Ishikawa (cell line): ENCODE data around the gene NFAM1.

Source experiments
- CEBPB ChIP-seq: IDR thresholded peaks from 2 replicates; pipeline ENCODE4 v1.6.1; 2012
- EP300 ChIP-seq: IDR thresholded peaks from 2 replicates; pipeline ENCODE4 v1.6.1; 2012; ENCODE audit warnings: borderline replicate concordance
- TCF12 ChIP-seq: IDR thresholded peaks from 2 replicates; pipeline ENCODE4 v1.6.1; 2012; ENCODE audit warnings: low read depth
- YY1 ChIP-seq: IDR thresholded peaks from 2 replicates; pipeline ENCODE4 v1.6.1; 2012; ENCODE audit warnings: low read depth
- ZBTB7A ChIP-seq: IDR thresholded peaks from 2 replicates; pipeline ENCODE4 v1.6.1; 2012; ENCODE audit warnings: low read depth
- TF ChIP-seq, protein P1 (sequence below): IDR thresholded peaks from 2 replicates; pipeline ENCODE4 v1.6.1; 2012; ENCODE audit warnings: low read depth, mild to moderate bottlenecking
- TF ChIP-seq, protein P2 (sequence below): IDR thresholded peaks from 2 replicates; pipeline ENCODE4 v1.6.1; 2012

GRCh38 chr22:42410708-42411107 is 21.5 kb downstream of the NFAM1 start:
- TF ChIP-seq, protein P1, sequence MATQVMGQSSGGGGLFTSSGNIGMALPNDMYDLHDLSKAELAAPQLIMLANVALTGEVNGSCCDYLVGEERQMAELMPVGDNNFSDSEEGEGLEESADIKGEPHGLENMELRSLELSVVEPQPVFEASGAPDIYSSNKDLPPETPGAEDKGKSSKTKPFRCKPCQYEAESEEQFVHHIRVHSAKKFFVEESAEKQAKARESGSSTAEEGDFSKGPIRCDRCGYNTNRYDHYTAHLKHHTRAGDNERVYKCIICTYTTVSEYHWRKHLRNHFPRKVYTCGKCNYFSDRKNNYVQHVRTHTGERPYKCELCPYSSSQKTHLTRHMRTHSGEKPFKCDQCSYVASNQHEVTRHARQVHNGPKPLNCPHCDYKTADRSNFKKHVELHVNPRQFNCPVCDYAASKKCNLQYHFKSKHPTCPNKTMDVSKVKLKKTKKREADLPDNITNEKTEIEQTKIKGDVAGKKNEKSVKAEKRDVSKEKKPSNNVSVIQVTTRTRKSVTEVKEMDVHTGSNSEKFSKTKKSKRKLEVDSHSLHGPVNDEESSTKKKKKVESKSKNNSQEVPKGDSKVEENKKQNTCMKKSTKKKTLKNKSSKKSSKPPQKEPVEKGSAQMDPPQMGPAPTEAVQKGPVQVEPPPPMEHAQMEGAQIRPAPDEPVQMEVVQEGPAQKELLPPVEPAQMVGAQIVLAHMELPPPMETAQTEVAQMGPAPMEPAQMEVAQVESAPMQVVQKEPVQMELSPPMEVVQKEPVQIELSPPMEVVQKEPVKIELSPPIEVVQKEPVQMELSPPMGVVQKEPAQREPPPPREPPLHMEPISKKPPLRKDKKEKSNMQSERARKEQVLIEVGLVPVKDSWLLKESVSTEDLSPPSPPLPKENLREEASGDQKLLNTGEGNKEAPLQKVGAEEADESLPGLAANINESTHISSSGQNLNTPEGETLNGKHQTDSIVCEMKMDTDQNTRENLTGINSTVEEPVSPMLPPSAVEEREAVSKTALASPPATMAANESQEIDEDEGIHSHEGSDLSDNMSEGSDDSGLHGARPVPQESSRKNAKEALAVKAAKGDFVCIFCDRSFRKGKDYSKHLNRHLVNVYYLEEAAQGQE: no peak
- TF ChIP-seq YY1 (no peak), CEBPB (no peak), TCF12 (no peak), ZBTB7A (no peak), EP300 (no peak)
- TF ChIP-seq, protein P2, sequence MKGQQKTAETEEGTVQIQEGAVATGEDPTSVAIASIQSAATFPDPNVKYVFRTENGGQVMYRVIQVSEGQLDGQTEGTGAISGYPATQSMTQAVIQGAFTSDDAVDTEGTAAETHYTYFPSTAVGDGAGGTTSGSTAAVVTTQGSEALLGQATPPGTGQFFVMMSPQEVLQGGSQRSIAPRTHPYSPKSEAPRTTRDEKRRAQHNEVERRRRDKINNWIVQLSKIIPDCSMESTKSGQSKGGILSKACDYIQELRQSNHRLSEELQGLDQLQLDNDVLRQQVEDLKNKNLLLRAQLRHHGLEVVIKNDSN: no peak
